Activated naive CD8-positive, alpha-beta T cell treated with anti-CD3 and anti-CD28 coated beads, Interleukin-2, amount 50 U/mL, for 24 hours (primary cell): ENCODE data around the gene CTNS.
A peak's percentile ranks its signal among the peaks of the same experiment; 100 is the strongest.

ENCODE experiments used
- ATAC-seq: fragments of 150-1000 bp; cut with Tn5 transposase; one replicate; pipeline ENCODE4 v1.10.0; 2021
- DNase-seq: peaks from one replicate; pipeline ENCODE4 v3.0.0; 2021
- H3K27ac Mint-ChIP-seq: one replicate; pipeline ENCODE4 v1.8.0; 2021; ENCODE audit warnings: mild to moderate bottlenecking, mixed read lengths
- H3K27me3 Mint-ChIP-seq: one replicate; pipeline ENCODE4 v1.8.0; 2021; ENCODE audit warnings: mixed read lengths
- H3K36me3 Mint-ChIP-seq: one replicate; pipeline ENCODE4 v1.8.0; 2021; ENCODE audit warnings: low read depth, mixed read lengths
- H3K4me1 Mint-ChIP-seq: one replicate; pipeline ENCODE4 v1.8.0; 2021; ENCODE audit warnings: mixed read lengths
- H3K4me3 Mint-ChIP-seq: one replicate; pipeline ENCODE4 v1.8.0; 2021; ENCODE audit warnings: mild to moderate bottlenecking, moderate library complexity, mixed read lengths
- H3K9me3 Mint-ChIP-seq: one replicate; pipeline ENCODE4 v1.8.0; 2021; ENCODE audit warnings: mixed read lengths

The CTNS gene

DNA sequence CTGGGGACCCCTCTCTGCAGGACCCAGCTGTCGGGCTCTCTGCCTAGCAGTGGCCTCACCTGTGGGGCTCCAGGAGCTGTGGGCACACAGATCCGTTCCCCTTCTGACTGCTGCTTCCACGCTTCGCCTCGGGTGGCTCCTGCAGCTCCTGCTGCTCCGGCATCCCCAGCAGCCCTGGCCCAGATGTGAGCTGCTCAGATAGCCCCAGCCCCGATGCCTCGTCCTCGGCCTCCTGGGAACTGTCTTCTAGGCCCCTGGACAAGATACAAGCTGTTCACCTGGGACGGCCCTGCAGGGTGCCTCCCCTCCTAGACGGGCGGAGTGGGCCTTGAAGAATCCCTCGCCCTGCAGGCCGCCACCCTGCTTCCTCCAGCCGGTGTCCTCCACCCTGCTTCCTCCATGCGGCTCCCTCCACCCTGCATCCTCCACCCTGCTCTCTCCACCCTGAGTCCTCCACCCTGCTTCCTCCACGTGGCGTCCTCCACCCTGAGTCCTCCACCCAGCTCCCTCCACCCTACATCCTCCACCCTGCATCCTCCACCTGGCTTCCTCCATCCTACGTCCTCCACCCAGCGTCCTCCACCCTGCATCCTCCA lies 43.1 kb downstream of the CTNS start:
- Mint-ChIP-seq H3K4me1 (peaks cover 7% of the 10 kb centered on the region), H3K4me3 (no peak overlapping the region), H3K36me3 (peaks cover 3% of the 10 kb centered on the region), H3K27ac (no peak overlapping the region), H3K9me3 (no peaks in the 10 kb centered on the region), H3K27me3 (no peaks in the 10 kb centered on the region)
- DNase-seq (no peak), ATAC-seq (no peak)

DNA sequence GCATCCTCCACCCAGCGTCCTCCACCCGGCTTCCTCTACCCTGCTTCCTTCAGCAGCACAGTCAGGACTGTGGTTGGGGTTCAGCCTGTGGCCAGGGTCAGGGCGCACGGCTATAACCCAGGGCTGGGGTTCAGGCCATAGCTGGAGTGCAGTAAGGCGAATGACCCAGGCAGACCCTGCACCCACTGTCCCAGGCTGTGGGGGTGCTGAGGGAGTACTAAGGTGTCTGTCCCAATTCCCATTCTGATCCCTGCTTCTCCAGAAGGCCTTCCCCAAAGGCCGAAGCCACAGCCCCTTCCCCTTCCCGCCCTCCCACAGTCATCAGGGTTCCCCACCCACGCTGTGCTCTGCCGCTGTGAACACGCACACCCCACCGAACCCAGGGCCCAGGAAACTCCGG lies 44.5 kb downstream of the CTNS start:
- H3K4me1 Mint-ChIP-seq = peaks cover 7% of the 10 kb centered on the region
- ATAC-seq = no peak
- H3K4me3 Mint-ChIP-seq = no peak overlapping the region
- no peaks in the 10 kb centered on the region for H3K27me3 Mint-ChIP-seq
- H3K27ac Mint-ChIP-seq = no peak overlapping the region
- no peak for DNase-seq
- peaks cover 3% of the 10 kb centered on the region for H3K36me3 Mint-ChIP-seq
- H3K9me3 Mint-ChIP-seq = no peaks in the 10 kb centered on the region

DNA sequence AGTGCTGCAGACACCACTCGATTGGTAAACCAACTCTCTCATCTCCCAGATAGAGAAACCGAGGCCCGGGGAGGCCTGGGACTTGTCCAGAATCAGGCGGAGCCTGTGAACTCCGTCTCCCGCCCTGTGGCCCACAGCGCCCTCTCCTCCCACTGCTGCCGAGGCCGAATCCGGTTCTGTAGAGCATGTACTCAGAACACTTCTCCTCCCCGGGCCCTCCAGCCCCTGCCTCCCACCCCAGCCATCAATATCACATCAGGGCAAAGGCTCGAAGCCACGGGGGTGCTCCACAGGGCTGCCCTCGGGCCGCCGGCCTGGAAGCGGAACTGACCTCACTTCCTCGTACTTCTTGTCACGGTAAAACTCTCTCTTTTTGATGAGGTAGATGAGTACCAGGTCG lies 45.0 kb downstream of the CTNS start:
- H3K4me3 Mint-ChIP-seq = no peak overlapping the region
- H3K36me3 Mint-ChIP-seq = peaks cover 3% of the 10 kb centered on the region
- no peak for DNase-seq

DNA sequence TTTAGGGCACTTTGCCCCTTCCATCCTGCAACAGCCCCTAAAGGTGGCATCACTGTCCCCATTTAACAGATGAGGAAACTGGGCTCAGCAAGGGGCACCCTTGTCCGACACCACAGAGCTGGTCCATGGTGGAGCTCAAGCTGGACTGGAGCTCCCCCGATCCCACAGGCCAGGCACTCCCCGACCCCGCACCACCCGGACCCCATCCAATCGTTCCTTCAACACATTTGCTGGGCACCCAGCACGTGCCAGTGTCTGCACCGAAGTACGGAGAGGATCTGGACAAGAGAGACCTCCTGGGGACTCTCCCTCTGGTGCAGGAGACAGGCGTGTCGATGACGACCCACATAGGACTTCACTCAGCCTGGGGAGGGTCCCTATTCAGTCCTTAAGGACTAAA lies 45.5 kb downstream of the CTNS start:
- ATAC-seq = no peak
- Mint-ChIP-seq H3K27ac (no peak overlapping the region), H3K36me3 (peaks cover 3% of the 10 kb centered on the region), H3K9me3 (no peaks in the 10 kb centered on the region), H3K27me3 (no peaks in the 10 kb centered on the region), H3K4me1 (peaks cover 7% of the 10 kb centered on the region), H3K4me3 (no peak overlapping the region)
- no peak for DNase-seq

More for the DNA sequence above, 45.0 kb downstream of the CTNS start:
- Mint-ChIP-seq H3K9me3 (no peaks in the 10 kb centered on the region), H3K27ac (no peak overlapping the region), H3K27me3 (no peaks in the 10 kb centered on the region), H3K4me1 (peaks cover 7% of the 10 kb centered on the region)
- ATAC-seq = no peak

DNA sequence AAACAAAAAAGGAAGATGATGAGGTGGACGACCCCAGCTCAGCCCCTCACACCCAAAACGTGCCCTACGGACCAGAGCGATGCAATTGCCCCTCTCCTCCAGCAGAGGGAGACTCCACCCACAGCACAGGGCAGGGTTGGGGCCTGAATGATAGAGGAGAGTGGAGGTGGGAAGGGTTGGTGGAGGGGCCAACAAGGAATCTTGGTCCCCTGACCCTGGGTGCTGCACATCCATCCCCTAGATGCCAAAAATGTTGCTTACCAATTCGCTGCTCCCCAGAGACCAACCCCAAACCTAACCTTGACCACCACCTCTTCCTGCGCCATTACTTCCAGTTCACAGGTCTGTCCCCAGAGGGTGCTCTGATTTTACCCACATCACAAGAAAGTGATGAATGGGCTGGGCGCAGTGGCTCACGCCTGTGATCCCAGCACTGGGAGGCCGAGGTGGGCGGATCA lies 46.5 kb downstream of the CTNS start:
- Mint-ChIP-seq H3K36me3 (no peaks in the 10 kb centered on the region), H3K27ac (peak overlapping the region; percentile 10), H3K4me3 (no peak overlapping the region)

DNA sequence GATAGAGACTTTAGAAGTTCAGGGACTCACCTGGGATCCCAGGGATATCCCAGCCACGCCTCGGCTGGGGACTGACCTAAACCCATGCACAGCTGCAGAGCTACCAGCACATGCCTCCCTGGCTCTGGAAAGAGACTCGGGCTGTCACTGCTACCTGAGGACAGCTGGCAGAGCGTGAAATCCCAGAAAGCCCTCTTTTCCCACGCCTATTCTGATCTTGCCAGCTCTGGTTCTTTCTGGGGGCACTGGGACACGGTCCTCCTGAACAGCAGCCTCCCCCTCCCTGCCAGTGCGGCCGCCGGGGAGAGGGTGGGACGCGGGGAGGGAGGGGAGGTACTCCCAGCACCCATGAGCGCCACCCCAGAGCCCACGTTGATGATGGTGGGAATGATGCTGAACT lies 48.6 kb downstream of the CTNS start:
- Mint-ChIP-seq H3K4me3 (no peak overlapping the region), H3K4me1 (peaks cover 12% of the 10 kb centered on the region), H3K36me3 (peaks cover 3% of the 10 kb centered on the region), H3K27me3 (no peaks in the 10 kb centered on the region), H3K9me3 (no peaks in the 10 kb centered on the region), H3K27ac (no peak overlapping the region)
- ATAC-seq = no peak
- no peak for DNase-seq

More for the DNA sequence above, 46.5 kb downstream of the CTNS start:
- Mint-ChIP-seq H3K4me1 (peaks cover 7% of the 10 kb centered on the region), H3K27me3 (no peaks in the 10 kb centered on the region), H3K9me3 (no peaks in the 10 kb centered on the region)
- ATAC-seq (peak; percentile 78), DNase-seq (peak; percentile 61)

DNA sequence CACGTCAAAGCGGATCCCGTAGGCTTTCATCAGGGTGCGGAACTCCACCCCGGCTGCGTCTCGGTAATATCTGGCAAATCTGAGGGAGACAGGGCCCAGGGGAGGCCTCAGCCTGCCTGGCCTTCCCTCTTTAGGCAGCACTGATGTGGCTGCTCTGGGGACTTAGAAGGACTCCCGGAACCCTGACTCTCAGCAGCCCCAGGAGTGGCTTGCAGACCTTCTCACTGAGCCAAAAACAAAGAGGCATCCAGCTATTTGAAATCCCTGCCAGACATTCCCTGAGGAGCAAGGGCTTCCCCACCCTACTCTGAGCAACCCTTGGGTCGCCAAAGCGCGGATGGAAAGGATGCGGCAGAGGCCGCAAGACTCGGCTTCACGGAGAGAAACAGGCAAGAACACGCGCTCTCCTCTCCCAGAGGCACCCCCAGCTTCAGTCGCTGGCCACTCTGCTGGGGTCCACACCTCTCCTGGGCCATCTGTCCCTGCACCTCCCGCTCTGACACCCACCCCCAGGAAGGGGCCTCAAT lies 51.5 kb downstream of the CTNS start:
- peaks cover 18% of the 10 kb centered on the region for H3K4me1 Mint-ChIP-seq
- DNase-seq (no peak), ATAC-seq (no peak)
- no peak overlapping the region for H3K27ac Mint-ChIP-seq
- no peaks in the 10 kb centered on the region for H3K9me3 Mint-ChIP-seq
- H3K36me3 Mint-ChIP-seq = peaks cover 3% of the 10 kb centered on the region
- H3K4me3 Mint-ChIP-seq = no peak overlapping the region
- H3K27me3 Mint-ChIP-seq = no peaks in the 10 kb centered on the region

DNA sequence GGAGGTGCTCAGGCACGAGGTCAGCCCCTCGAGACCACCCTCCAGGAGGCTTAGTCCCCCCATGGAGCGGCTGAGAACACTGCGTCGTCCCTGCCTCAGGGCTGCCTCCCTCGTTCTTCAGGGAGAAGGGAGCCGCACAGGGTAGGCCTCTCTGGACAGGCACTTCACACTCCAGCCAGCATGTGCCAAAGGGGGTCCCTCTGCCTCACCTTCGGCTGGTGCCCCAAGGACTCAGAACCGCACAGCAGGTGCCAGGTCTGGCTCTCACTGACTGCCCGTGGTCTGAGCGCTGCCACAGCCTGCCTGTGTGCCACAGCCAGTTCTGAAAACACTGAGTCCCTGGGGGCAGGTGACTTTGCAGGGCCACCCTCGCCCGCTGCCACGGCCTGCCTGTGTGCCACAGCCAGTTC lies 52.3 kb downstream of the CTNS start:
- Mint-ChIP-seq H3K36me3 (peaks cover 3% of the 10 kb centered on the region), H3K27me3 (no peaks in the 10 kb centered on the region), H3K9me3 (no peaks in the 10 kb centered on the region), H3K4me3 (no peak overlapping the region), H3K4me1 (peaks cover 21% of the 10 kb centered on the region), H3K27ac (no peak overlapping the region)
- DNase-seq (no peak), ATAC-seq (no peak)

DNA sequence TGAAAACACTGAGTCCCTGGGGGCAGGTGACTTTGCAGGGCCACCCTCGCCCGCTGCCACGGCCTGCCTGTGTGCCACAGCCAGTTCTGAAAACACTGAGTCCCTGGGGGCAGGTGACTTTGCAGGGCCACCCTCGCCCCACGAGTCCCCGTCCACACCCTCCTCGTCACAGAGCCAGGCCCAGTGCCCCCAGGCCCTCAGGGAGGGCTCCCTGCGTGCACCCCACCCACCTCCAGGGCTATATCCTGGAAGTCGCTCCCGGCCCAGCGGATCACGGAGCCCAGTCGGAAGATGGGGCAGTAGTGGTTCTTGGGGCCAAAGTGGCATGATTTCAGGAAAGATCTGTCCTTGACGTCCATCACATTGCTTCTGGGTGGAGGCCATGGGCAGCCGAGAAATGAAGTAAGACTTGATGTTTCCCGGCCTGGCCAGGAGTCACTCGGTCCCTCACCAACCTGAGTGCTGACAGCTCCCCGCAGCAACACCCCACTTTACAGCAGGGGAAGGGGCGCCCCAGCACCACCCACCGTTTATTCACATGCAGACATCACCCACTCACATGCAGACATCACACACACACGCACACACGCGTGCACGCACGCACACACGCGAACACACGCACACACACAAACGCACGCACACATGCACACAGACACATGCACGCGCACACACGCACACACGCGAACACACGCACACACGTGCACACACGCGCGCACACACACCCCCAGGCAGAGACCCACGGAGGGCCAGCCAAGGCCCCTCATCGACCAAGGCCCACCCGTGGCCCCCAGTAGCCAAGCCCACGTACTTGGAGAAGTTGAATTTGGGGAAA lies 52.9 kb downstream of the CTNS start:
- Mint-ChIP-seq H3K36me3 (peaks cover 5% of the 10 kb centered on the region), H3K27me3 (no peaks in the 10 kb centered on the region), H3K4me1 (peaks cover 27% of the 10 kb centered on the region), H3K4me3 (no peak overlapping the region), H3K9me3 (no peaks in the 10 kb centered on the region), H3K27ac (no peak overlapping the region)
- no peak for DNase-seq
- ATAC-seq = no peak

DNA sequence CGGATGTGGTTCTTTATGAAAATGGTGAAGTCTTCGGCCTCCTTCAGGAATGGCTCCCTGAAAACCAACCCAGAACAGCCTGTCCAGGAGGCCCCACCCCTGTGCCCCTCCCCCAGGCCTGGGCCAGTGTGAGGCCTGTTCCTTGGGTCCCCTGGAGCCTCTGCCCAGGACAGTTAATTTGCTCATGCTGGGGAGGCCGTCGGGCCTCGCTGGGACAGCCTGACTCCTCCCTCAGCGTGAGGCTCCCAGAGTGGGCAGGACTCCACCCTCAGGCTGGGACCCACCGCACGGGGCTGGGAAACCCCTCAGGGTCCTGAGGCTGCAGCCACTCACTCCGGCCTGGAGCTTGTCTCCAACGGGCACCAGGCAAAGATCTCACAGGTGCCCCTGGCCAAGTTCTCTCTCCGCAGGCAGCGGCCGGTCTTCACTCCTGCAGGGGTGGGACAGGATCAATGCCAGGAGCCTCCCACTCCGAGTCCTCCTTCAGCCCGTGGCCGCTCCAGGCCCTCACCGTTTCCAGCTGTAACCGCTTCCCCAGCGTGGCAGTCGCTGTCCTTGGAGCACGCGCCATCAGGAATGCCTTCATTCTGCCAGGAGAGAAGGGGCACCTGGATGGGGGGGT lies 53.6 kb downstream of the CTNS start:
- ATAC-seq (no peak), DNase-seq (no peak)
- Mint-ChIP-seq H3K9me3 (no peaks in the 10 kb centered on the region), H3K4me3 (no peak overlapping the region), H3K27me3 (no peaks in the 10 kb centered on the region), H3K4me1 (peaks cover 29% of the 10 kb centered on the region), H3K36me3 (peaks cover 5% of the 10 kb centered on the region), H3K27ac (no peak overlapping the region)

DNA sequence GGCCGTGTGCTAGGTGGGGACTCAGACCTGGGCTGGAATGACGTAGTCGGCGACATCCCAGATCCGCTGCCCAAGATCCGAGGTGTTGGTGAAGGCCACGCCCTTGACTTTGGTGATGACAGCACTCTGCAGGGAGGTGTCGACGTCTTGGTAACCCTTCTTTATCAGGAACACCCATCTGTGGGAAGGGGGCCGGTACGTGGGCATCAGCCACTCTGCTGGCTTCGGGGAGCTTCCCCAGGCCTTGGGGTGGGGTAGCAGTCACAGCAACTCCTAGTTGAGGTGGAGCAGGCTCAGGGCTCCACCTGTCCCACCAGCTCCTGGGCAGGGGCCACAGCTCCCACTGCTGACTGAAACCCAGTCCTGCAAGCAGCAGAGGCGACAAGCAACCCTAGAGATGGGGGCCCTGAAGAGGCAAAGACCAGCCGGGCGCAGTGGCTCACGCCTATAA lies 55.1 kb downstream of the CTNS start:
- H3K4me1 Mint-ChIP-seq = peaks cover 31% of the 10 kb centered on the region
- H3K9me3 Mint-ChIP-seq = no peaks in the 10 kb centered on the region
- H3K27me3 Mint-ChIP-seq = no peaks in the 10 kb centered on the region
- DNase-seq = no peak
- H3K36me3 Mint-ChIP-seq = peaks cover 5% of the 10 kb centered on the region
- H3K27ac Mint-ChIP-seq = no peak overlapping the region
- ATAC-seq = no peak
- H3K4me3 Mint-ChIP-seq = no peak overlapping the region

DNA sequence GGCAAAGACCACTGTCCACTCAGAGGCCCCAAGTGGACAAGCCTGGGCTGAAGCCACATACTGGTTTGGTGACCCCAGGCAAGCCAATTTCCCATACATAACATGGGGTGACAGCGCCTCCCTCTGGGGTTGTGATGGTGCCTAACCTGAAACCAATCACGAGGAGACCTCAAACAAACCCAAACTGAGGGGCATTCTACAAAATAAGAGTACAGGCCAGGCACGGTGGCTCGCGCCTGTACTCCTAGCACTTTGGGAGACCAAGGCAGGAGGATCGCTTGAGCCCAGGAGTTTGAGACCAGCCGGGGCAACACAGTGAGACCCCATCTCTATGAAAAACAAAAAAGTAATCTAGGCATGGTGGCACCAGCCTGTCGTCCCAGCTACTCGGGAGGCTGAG lies 55.8 kb downstream of the CTNS start:
- DNase-seq (no peak), ATAC-seq (no peak)
- H3K9me3 Mint-ChIP-seq = no peaks in the 10 kb centered on the region
- peaks cover 5% of the 10 kb centered on the region for H3K36me3 Mint-ChIP-seq
- H3K27me3 Mint-ChIP-seq = no peaks in the 10 kb centered on the region
- peaks cover 31% of the 10 kb centered on the region for H3K4me1 Mint-ChIP-seq
- H3K4me3 Mint-ChIP-seq = no peak overlapping the region
- H3K27ac Mint-ChIP-seq = no peak overlapping the region

DNA sequence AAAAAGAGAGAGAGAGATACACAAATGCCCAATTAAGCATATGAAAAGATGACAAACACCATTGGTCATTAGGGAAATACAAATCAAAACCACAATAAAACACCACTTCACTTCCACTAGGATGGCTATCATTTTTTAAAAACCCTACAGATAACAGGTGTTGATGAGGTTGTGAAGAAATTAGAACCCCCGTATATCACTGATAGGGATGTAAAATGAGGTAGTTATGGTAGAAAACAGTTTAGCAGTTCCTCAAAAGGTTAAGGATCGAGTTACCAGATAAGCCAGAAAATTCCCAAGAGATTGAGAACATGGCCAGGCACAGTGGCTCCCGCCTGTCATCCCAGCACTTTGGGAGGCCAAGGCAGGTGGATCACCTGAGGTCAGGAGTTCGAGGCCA lies 56.6 kb downstream of the CTNS start:
- Mint-ChIP-seq H3K27ac (no peak overlapping the region), H3K4me1 (peaks cover 31% of the 10 kb centered on the region), H3K36me3 (peaks cover 5% of the 10 kb centered on the region), H3K4me3 (peak overlapping the region; percentile 32), H3K27me3 (peaks cover 2% of the 10 kb centered on the region), H3K9me3 (no peaks in the 10 kb centered on the region)
- ATAC-seq (no peak), DNase-seq (no peak)

DNA sequence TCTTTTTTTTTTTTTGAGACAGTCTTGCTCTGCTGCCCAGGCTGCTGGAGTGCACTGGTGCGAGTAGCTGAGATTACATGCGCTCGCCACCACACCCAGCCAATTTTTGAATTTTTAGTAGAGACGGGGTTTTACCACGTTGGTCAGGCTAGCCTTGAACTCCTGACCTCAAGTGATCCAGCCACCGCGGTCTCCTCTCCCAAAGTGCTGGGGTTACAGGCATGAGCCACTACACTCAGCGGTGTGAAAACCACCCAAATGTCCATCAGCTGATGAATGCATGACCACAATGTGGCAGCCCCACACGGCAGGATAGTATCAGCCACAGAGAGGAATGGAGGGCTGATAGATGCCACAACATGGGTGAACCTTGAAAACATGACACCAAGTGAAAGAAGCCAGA lies 57.3 kb downstream of the CTNS start:
- H3K36me3 Mint-ChIP-seq = peaks cover 5% of the 10 kb centered on the region
- H3K27me3 Mint-ChIP-seq = peaks cover 2% of the 10 kb centered on the region
- no peaks in the 10 kb centered on the region for H3K9me3 Mint-ChIP-seq
- peak overlapping the region; percentile 88 for H3K27ac Mint-ChIP-seq
- H3K4me3 Mint-ChIP-seq = peak overlapping the region; percentile 81
- peak; percentile 69 for ATAC-seq
- peaks cover 28% of the 10 kb centered on the region for H3K4me1 Mint-ChIP-seq
- peak; percentile 62 for DNase-seq
